GF-D8 (cell line): Measurements from ENCODE around the gene LAMC1.
"Not testable (repeated sequence)": the region's sequence is repeated elsewhere in the genome, so short reads cannot be mapped to it uniquely, and the experiment has no call there.

Source experiments
- DNase-seq: peaks from one replicate; lab custom pipeline; 2025; lab: John Stamatoyannopoulos, UW

LAMC1 gene

DNA sequence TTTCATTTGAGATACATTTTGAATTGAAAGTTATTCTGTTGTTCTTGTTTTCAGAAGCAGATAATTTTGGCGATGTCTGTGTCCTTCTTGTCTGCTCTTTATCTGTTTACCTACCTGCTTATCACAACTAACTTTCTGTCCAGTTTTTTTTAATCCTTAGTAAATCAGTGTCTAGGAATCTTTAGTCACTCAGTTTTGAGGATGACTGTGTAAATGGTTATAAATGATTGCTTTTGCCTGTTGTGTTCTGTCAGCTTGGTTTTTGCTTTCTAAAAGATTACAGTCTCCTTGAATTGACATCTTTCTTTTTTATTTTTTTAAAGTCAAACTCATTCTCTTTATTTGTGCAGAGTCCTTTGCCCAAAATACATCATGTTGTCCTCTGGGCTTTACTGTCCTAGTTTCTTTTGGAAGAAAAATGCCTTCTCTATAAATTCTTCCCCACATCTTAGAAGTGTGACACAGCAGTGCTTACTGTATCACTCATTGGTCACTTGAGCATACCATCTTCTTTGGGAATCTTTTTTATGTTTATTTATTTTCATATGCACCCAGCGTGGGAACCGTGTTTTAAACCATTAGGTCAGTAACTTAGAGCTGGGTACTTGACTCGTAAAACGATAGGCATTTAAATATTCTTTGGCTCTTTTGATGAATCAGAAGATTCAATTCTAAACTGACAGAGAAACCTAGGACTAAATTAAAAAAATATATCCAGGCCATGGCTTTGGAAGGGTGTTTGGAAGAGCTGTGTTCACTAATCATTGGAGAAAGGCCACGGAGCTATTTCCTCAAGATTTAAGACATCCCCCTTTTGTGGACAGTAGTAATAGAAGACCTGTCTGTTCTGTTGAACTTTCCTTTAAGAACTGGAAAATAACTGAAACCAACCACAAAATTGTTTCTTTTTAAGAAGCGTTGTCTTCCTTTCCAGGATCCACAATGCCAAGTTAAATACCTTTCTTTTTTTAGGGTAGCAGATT lies 20.9 kb downstream of the LAMC1 start:
- DNase-seq, result no peak

DNA sequence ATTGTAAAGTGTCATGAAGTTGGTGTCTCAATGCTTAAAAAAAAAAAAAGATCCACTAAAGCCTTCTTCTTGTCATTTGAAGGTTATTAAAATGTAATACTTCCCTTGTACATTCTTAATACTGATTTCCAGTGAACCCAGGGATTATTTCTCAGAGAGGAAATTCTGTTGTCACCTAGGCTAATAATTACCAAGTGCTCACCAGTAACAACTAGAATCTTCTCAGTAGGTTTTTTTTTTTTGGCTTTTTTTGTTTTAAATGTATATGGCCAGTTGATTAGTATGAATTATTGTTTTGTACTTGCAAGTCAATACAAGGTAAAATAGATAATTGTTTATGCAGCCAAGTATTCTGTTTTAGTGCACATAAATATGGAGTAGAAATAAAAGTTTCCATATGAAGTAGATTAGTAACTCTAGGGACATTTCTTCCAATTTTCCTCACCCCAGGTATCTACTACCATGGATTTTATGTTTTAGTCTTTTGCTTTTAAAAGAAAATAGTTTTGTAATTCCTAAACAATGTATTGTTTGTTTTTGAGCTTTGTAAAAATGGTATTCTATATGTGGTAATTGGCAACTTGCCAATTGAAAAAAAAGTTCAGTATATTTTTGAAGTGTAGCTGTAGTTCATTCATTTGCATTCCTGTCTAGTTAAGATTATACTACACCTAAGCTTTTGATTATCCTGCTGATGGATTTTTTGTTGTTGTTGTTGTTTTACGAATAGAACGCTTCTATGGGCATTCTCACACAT lies 21.9 kb downstream of the LAMC1 start:
- no peak for DNase-seq

DNA sequence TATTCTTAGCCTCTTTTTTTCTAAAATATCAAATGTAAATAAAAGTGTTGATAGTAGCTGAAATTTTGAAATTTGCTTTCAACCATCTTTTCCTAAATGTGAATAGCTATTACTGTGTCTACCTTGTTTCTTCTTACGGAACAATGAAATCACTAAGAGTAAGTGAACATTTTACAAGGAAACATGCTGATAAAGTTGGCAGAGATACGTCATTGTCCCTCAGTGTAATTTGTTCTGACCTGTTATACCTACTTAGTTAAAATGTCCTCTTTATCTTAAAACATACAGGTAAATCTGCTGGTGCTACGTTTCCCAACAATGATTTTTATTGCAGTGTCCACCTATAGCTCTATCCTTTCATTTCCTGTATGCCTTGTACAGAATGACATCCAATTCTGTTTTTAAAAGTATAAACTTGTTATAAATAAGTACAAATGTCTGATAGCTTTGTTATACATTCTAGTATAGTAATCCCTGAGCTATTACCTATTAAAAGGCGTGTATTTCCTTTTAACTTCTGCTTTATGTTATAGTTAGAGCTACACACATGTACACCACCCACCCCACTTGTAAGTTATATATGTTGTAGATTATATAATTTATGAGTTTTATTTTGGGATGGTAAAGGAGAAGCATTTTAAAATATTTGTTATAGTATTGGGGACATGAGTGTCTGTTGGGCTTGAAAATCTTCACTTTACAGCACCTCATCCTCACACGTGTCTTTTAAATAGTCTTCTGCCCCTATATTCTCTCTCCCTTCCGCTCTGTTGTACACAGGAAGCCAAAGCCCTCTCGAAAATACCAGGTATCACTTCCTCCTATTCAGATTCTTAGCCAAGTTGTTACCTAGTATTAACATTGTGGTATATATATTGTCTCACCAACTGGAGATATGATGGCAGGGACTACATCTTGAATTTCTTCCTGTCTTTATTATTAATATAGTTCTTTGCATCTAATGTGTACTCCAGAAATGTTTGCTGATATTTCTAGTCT lies 25.2 kb downstream of the LAMC1 start:
- DNase-seq, result no peak

DNA sequence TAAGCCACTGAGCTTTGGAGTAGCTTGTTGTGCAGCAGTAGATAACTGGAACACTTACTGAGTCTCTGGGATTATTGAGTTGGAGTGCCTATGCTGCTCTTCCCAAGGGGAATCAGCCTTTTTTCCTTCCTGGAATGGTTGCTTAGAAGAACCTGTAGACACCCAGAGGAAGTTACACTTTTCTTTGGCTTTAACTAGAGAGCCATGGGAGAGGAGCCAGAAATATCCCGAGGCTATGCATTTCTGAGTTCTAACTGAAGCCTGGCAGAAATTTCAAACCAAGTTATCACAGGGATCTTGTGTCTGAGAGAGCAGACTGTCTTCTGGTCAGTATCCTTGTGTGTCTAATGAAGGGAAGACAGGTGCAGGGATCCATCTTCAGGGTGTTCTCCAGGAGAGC lies 28.3 kb downstream of the LAMC1 start:
- DNase-seq, result no peak

DNA sequence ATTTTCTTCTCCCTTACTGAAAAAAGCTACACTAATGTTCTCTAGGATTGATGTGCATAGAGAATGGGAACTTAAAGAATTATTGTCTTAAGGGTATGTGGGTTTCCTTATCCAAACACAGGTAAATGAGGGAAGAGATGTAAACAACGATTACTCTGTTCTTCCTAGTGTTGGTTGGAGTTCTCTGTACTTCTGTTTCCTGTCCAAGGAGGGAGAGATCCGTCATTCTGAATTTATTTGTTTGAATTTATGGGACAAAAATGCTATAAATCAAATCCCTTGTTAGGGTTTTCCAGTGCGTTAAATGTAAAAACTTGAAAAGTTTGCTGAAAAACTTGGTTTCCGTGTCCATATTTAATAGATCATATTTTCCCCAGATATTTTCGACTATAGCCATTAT lies 29.6 kb downstream of the LAMC1 start:
- DNase-seq, result no peak

DNA sequence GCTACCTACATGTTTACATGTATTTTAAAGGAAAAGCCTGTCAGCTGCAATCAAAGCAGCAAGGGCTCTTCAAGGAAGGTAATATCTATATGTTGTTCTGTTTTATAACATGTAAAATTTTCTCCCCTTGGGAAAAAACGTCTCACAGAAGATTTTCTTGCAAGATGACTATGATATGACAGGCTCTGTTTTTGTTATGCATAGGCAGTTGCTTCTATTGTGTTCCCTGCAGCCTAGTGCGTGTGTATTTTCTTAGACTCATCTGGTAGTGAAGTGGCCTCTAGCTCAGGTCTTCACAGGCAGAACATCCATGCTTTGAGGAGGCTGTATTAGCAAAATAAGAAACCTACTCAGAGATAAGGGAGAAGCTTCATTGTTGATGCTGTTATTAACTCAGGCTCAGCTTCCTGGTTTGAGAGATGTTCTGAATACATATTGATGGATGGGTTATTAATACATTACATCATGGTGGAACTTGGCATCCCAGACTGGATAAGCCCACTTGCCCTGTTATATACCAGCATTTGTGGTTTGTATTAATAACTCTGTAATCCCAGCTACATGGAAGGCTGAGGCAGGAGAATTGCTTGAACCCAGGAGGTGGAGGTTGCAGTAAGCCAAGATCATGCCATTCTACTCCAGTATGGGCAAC lies 35.8 kb downstream of the LAMC1 start:
- DNase-seq, result no peak

DNA sequence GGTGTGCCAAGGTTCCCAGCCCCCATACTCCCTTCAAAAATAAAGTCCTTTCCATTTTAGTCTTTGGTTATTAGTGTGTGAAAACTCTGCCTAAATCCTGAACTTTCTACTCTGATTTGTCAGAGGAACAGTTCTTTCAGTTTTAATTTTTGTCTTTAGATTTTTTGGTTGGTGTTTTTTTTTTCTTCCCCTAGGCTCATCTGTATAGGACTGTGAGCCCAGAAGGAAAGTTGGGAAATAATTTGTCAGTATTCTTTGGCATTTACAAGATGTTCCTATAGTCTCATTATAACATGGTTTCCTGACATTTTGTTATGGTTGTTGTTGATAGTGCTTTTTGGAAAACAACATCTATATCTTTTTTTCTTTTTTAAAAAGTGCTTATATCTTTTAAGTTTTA lies 38.0 kb downstream of the LAMC1 start:
- DNase-seq, result no peak

DNA sequence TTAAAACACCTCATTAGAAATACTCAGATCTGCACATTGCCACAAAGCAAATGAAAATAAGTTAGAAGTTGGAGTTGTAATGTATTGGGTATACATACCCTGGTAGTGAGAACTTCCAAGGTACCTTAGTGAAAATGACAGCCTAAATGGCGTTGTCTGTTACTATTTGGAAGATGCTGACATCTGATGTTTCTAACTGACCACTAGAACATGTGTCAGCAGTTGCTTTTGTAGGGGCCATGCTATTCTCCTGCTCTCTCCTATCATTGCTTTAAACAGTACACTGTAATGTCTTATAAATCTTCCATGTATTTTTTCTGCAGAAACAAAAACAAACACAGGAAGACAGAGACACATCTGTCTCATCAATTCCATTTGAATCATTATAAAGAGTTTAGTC lies 40.1 kb downstream of the LAMC1 start:
- DNase-seq, result no peak

DNA sequence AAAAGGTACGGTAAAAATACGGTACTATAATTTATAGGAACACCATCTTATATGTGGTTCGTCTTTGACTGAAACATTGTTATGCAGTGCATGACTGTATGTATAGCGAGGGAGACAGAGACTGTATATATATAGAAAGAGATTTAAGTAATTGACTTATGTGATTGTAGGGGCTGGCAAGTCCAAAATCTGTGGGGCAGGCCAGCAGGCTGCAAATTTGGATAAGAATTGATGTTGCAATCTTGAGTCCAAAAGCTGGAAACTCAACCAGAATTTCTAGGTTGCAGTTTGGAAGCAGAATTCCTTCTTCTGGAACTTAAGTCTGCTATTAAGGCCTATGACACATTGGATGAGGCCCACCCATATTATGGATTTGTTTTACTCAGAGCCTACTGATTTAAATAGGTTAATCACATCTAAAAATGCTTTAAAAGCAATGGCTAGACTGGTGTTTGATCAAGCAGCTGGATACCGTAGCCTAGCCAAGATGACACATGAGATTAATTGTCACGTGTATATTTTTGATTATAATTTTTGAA lies 42.0 kb downstream of the LAMC1 start:
- no peak for DNase-seq

DNA sequence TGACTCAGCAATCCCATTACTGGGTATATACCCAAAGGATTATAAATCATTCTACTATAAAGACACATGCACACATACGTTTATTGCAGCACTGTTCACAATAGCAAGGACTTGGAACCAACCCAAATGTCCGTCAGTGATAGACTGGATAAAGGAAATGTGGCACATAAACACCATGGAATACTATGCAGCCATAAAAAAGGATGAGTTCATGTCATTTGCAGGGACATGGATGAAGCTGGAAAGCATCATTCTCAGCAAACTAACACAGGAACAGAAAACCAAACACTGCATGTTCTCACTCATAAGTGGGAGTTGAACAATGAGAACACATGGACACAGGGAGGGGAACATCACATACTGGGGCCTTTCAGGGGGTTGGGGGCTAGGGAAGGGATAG lies 43.2 kb downstream of the LAMC1 start:
- not testable (repeated sequence) for DNase-seq

DNA sequence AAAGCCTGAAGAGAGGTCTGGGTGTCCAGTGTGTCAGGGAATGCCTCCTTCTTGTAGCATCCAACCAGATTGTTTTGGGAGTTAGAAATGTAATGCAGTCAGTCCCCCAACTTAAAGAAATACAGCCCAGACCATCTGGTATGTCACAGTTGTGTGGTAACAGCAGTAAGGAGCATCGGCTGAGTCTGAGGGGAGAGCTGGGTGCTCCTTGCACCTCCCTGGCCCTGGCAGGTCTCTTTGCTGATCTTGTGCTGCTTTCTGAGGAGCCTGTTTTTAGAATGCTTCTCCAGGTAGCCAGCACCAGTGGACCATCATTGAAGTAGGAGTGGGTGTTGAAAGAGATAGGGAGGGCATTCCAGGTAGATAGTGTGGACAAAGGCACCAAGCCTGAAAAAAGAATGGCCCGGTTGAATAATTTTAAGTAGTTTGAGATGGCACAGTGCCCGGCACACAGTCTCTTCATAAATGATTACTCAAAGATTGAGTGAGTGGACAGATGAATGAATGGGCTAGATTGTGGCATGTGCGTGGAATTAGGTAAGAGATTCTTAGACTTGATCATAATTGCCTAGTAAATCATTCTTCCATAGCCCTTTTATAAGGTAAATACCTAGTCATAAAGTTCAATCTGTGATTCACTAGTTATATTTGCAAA lies 46.5 kb downstream of the LAMC1 start:
- no peak for DNase-seq

DNA sequence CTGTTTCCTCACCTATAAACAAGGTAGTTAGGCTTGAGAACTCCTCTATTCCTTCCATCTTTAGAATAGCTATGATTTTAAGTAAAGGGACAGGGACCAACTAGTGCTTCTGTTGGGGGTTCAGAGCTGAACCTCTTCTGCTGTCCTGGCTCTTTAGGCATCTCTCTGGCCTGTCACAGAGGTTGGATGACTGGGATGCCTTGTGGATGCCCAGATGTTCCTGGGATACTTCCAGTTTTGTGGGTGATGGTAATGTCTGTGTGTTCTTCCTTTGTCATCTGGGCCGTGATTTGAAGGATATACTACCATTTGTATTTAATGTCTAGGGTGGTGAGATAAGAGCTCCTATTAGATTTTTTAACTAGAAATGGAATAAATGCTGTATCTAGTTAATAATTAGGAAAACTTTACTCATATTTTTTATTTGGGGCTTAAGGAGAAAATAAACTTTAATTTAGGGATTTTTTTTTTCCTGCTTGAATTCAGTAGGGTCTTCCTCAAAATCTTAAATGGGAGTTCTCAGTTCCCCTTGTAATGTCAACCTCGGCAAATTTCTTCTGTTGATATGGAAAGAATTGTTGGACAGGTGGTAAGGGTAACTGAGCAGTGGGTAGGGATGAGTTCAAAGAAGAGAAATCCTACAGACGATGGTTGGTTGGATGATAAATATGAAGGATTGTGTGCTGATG lies 47.2 kb downstream of the LAMC1 start:
- no peak for DNase-seq

DNA sequence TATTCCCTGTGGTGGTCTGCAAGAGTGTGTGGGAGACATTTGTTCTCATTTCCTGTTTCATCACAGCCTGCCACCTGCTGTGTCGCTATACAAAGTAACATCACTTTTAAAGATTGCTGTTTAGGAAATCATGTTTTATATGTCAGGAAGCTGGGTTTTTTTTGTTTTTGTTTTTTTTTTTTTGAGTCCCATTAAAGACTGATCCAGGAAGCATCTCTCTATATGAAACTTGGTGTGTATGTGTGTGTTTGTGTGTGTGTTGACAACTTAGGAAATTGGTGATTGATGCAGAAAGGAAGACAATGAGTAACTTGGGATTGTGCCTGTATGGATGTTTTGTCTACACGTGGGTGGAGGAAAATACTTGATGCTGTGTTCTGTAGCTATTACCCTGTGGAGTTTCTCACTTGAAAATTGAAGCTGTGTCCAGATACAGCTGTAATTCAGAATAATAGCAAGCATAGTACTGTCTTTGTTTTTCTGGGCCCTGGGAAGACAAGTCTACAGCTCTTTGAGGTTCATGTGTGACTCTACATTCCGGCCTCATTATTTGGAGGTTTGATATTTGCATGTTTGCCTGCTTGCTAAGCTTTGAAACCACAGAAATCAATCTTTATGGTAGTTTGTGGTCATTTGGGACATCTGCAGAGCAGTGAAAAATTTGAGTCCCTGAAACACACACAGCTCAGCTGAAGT lies 47.9 kb downstream of the LAMC1 start:
- no peak for DNase-seq

DNA sequence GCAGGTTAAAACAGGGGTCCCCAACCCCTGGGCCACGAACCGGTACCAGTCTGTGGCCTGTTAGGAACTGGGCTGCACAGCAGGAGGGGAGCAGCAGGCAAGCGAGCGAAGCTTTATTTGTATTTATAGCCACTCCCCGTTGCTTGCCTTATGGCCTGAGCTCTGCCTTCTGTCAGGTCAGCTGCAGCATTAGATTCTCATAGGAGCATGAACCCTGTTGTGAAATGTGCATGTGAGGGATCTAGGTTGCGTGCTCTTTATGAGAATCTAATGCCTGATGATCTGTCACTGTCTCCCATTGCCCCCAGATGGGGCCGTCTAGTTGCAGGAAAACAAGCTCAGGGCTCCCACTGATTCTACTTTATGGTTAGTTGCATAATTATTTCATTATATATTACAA lies 49.4 kb downstream of the LAMC1 start:
- DNase-seq, result not testable (repeated sequence)

DNA sequence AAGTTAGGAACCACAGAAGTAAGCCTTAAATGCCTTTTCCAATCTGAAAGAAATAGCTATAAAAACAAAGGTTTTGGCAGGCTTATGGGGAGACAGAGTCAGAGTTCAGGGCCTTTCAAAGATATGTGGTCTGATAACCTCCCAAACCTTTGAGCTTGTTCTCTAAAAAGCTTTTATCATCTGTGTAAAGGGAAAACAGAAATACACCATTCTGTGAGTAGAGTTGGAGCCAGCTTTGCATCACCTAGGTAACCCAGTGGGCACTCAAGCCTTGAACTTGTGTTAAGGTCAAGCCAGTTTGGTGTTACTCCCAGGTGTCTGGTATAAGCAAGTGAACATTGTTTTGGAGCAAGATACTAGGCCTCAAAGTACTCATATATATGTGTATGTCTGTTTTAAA lies 50.1 kb downstream of the LAMC1 start:
- DNase-seq, result no peak

DNA sequence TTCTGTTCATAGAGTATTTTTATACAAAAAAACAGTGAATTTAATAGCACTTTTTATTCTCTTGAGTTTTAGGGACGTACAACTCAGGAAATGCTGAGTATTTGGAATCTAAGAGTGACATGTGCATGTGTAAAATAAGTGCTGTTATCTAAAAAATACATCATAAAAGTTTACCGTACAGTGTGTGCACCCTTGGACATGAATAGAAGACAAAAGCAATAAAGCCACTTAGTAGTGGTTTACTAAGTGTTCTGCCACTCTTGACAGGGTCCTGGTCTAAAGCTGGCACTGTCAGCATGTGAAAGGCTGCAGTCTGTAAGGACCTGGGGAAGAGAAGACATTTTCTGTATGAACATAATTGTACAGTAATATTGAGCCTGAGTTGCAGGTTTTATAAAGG lies 51.0 kb downstream of the LAMC1 start:
- no peak for DNase-seq

DNA sequence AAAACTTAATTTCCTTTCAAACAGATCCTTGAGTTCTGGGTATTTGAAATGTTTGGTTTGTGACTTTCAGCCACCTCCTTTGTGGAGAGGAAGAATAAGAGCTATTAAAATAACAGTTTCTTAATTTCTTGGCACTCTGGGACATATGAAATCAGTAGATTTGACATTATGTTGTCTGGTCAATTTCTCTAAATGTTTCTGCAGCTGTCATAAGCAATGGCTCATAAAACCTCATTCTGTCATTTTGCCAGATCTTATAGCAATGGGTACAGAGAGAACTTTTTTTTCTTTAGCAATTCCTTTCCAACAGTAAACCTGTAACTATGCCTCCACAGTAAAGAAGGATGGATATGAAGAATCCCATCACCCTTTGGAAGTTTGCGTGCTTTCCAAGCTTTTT lies 52.6 kb downstream of the LAMC1 start:
- no peak for DNase-seq

DNA sequence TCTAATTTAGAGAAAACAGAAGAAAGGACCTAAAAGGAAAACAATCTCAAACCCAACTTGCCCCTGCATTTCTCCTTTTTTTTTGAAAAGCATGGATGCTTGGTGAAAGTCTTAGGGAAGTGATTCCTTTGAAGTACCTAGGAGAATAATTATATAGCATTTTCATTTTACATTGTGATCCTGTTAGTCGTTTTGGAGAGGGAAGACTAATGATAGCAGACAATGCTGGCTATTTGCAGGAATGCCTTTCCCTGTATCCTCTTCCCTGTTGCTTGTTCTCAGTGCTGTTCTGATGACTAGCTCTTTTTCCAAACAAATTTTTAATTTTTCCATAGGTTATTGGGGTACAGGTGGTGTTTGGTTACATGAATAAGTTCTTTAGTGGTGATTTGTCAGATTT lies 53.9 kb downstream of the LAMC1 start:
- no peak for DNase-seq

DNA sequence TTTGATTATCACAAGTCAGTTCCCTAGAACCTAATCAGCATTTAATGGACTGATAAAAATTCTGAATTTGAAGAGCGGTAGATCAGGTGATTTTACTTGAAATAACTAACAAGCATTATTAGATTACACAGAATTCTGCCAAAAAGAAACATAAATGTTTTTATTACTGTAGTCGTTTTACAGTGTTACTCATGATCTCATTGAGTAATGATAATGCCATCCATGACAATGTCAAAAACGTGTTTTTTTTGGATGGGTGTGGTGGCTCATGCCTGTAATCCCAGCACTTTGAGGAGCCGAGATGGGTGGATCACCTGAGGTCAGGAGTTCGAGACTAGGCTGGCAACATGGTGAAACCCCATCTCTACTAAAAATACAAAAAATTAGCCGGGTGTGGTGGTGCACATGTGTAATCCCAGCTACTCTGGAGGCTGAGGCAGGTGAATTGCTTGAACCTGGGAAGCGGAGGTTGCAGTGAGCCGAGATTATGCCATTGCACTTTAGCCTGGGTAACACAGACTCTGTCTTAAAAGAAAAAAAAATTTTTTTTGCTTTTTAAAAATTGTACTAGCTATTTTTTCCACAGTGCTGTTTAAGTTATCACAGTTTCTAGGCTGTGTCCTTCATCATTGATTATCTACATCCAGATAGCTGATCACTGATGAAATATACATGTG lies 56.6 kb downstream of the LAMC1 start:
- no peak for DNase-seq
